ENCODE measurements around the gene FBXL13.

FBXL13 gene

DNA sequence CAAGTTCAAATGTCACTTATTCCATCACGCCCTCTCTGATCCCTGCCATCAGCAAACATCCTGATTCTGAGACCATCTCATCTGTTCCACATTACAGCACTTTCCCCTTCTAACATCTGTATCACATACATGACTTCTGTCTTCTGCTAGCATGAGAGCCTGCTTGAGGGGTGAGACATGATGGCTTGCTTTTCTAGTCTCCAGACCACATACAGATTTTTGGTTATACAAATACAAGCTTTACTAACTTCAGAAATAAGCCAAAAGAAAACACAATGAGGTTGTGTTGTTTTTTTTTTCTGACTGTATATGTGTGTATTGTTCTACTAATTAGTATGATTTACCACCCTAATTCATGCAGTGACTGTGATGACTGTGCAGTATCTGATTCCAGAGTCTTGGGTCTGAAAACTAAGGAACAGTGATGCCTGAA, 40.0 kb upstream of the FBXL13 start:
- TF ChIP-seq RAD21 (IDR thresholded peaks at IDR 0.05; ENCODE audit: low read depth) (no peak), ZBTB7A (IDR thresholded peaks at IDR 0.05; ENCODE audit: low read depth) (no peak), TAF1 (IDR thresholded peaks at IDR 0.05; ENCODE audit: low read depth) (no peak), YY1 (IDR thresholded peaks at IDR 0.05; ENCODE audit: low read depth) (no peak)
- TF ChIP-seq, protein P1, sequence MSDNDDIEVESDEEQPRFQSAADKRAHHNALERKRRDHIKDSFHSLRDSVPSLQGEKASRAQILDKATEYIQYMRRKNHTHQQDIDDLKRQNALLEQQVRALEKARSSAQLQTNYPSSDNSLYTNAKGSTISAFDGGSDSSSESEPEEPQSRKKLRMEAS (IDR thresholded peaks at IDR 0.05), result no peak
- TF ChIP-seq, protein P2, sequence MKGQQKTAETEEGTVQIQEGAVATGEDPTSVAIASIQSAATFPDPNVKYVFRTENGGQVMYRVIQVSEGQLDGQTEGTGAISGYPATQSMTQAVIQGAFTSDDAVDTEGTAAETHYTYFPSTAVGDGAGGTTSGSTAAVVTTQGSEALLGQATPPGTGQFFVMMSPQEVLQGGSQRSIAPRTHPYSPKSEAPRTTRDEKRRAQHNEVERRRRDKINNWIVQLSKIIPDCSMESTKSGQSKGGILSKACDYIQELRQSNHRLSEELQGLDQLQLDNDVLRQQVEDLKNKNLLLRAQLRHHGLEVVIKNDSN (IDR thresholded peaks at IDR 0.05), result no peak

GRCh38 chr7:103113164-103113563, 38.6 kb upstream of the FBXL13 start:
- TF ChIP-seq YY1 (IDR thresholded peaks at IDR 0.05; ENCODE audit: low read depth), result peak; percentile 28; the same call in 1 of the 2 replicates
- TF ChIP-seq, protein P1 (IDR thresholded peaks at IDR 0.05), result 0 out of 2 replicates have a peak, but pooled peaks have one; percentile 27
- no peak for TF ChIP-seq FOXM1 (IDR thresholded peaks at IDR 0.05; ENCODE audit: borderline replicate concordance, low read depth)
- no peak for TF ChIP-seq TAF1 (IDR thresholded peaks at IDR 0.05; ENCODE audit: low read depth)
- TF ChIP-seq CEBPB (IDR thresholded peaks at IDR 0.05), result peak; percentile 77
- TF ChIP-seq EGR1 (IDR thresholded peaks at IDR 0.05), result no peak
- TF ChIP-seq ZBTB7A (IDR thresholded peaks at IDR 0.05; ENCODE audit: low read depth), result no peak
- TF ChIP-seq, protein P2 (IDR thresholded peaks at IDR 0.05), result no peak
- TF ChIP-seq TEAD4 (IDR thresholded peaks at IDR 0.05), result peak; percentile 94
- TF ChIP-seq TCF12 (IDR thresholded peaks at IDR 0.05; ENCODE audit: low read depth), result peak; percentile 37; the same call in 1 of the 2 replicates
- TF ChIP-seq EP300 (IDR thresholded peaks at IDR 0.05; ENCODE audit: borderline replicate concordance), result peak; percentile 58; the same call in 1 of the 2 replicates
- TF ChIP-seq CREB1 (IDR thresholded peaks at IDR 0.05; ENCODE audit: low read depth), result no peak
- TF ChIP-seq, protein P3, sequence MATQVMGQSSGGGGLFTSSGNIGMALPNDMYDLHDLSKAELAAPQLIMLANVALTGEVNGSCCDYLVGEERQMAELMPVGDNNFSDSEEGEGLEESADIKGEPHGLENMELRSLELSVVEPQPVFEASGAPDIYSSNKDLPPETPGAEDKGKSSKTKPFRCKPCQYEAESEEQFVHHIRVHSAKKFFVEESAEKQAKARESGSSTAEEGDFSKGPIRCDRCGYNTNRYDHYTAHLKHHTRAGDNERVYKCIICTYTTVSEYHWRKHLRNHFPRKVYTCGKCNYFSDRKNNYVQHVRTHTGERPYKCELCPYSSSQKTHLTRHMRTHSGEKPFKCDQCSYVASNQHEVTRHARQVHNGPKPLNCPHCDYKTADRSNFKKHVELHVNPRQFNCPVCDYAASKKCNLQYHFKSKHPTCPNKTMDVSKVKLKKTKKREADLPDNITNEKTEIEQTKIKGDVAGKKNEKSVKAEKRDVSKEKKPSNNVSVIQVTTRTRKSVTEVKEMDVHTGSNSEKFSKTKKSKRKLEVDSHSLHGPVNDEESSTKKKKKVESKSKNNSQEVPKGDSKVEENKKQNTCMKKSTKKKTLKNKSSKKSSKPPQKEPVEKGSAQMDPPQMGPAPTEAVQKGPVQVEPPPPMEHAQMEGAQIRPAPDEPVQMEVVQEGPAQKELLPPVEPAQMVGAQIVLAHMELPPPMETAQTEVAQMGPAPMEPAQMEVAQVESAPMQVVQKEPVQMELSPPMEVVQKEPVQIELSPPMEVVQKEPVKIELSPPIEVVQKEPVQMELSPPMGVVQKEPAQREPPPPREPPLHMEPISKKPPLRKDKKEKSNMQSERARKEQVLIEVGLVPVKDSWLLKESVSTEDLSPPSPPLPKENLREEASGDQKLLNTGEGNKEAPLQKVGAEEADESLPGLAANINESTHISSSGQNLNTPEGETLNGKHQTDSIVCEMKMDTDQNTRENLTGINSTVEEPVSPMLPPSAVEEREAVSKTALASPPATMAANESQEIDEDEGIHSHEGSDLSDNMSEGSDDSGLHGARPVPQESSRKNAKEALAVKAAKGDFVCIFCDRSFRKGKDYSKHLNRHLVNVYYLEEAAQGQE (IDR thresholded peaks at IDR 0.05; ENCODE audit: low read depth), result no peak
- no peak for TF ChIP-seq RAD21 (IDR thresholded peaks at IDR 0.05; ENCODE audit: low read depth)
- TF ChIP-seq NFIC (IDR thresholded peaks at IDR 0.05), result peak; percentile 49; the same call in 1 of the 2 replicates

DNA sequence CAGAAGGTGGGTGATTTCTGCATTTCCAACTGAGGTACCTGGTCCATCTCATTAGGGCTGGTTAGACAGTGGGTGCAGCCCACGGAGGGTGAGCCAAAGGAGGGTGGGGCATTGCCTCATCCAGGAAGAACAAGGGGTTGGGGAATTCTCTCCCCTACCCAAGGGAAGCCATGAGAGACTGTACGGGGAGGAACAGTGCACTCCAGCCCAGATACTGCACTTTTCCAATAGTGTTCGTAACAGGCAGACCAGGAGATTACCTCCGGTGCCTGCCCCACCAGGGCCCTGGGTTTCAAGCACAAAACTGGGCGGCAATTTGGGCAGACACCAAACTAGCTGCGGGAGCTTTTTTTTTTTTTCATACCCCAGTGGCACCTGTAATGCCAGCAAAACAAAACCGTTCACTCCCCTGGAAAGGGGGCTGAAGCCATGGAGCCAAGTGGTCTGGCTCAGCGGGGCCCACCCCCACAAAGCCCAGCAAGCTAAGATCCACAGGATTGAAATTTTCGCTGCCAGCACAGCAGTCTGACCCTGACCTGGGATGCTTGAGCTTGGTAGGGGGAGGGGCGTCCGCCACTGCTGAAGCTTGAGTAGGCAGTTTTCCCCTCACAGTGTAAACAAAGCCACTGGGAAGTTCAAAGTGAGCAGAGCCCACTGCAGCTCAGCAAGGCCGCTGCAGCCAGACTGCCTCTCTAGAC, 31.6 kb upstream of the FBXL13 start:
- TF ChIP-seq TAF1 (IDR thresholded peaks at IDR 0.05; ENCODE audit: low read depth) (no peak), EGR1 (IDR thresholded peaks at IDR 0.05) (no peak), CREB1 (IDR thresholded peaks at IDR 0.05; ENCODE audit: low read depth) (no peak), TEAD4 (IDR thresholded peaks at IDR 0.05) (no peak), FOXM1 (IDR thresholded peaks at IDR 0.05; ENCODE audit: borderline replicate concordance, low read depth) (no peak), TCF12 (IDR thresholded peaks at IDR 0.05; ENCODE audit: low read depth) (no peak), ZBTB7A (IDR thresholded peaks at IDR 0.05; ENCODE audit: low read depth) (no peak), NFIC (IDR thresholded peaks at IDR 0.05) (no peak), YY1 (IDR thresholded peaks at IDR 0.05; ENCODE audit: low read depth) (no peak), RAD21 (IDR thresholded peaks at IDR 0.05; ENCODE audit: low read depth) (no peak), EP300 (IDR thresholded peaks at IDR 0.05; ENCODE audit: borderline replicate concordance) (no peak)
- TF ChIP-seq, protein P2 (IDR thresholded peaks at IDR 0.05), result no peak
- TF ChIP-seq, protein P1 (IDR thresholded peaks at IDR 0.05), result no peak

DNA sequence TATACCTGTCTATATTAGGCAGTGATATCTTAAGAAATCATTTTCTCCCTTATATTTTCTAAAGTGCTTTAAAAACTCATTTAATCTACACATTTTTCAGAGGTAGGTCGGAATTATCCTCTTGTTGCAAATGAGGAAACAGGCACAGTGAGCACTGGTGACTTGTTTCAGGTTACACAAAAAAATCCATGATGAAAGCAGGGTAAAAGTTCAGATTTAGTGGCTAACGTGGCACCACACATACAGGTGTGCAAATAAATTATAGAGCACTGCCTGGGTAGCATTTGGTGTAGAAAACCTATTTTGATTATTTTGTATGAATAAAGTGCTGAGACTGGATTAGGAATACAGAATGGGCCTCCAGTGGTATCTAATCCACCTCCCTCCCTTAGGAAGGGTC, 26.9 kb upstream of the FBXL13 start:
- TF ChIP-seq TAF1 (IDR thresholded peaks at IDR 0.05; ENCODE audit: low read depth), result no peak
- TF ChIP-seq ZBTB7A (IDR thresholded peaks at IDR 0.05; ENCODE audit: low read depth), result no peak
- TF ChIP-seq, protein P2 (IDR thresholded peaks at IDR 0.05), result no peak
- TF ChIP-seq FOXM1 (IDR thresholded peaks at IDR 0.05; ENCODE audit: borderline replicate concordance, low read depth), result no peak
- TF ChIP-seq CREB1 (IDR thresholded peaks at IDR 0.05; ENCODE audit: low read depth), result no peak
- TF ChIP-seq RAD21 (IDR thresholded peaks at IDR 0.05; ENCODE audit: low read depth), result no peak
- TF ChIP-seq NFIC (IDR thresholded peaks at IDR 0.05), result no peak
- TF ChIP-seq, protein P3 (IDR thresholded peaks at IDR 0.05; ENCODE audit: low read depth), result no peak
- no peak for TF ChIP-seq EP300 (IDR thresholded peaks at IDR 0.05; ENCODE audit: borderline replicate concordance)
- TF ChIP-seq TEAD4 (IDR thresholded peaks at IDR 0.05), result no peak
- TF ChIP-seq, protein P1 (IDR thresholded peaks at IDR 0.05), result no peak
- no peak for TF ChIP-seq YY1 (IDR thresholded peaks at IDR 0.05; ENCODE audit: low read depth)
- TF ChIP-seq CEBPB (IDR thresholded peaks at IDR 0.05), result no peak

Data from Ishikawa (cell line).